HTERT RPE-1 (cell line): ENCODE data around the gene TAGLN.

Experiments used
- in situ Hi-C: fragments of 300-500 bp; cut with MboI; formaldehyde crosslinking; loops from 4 replicates; pipeline ENCODE4 v1.14.3; 2020; ENCODE audit warnings: low sequenced_read_pairs

TAGLN gene

GRCh38 chr11:117199053-117199915, at the start of gene TAGLN:
TAGLN (plus strand) TSS chr11:117199370; CDS start chr11:117203014, 3,644 bp downstream.
- in situ Hi-C loops: no loop called here

GRCh38 chr11:117152066-117152465, 47.1 kb upstream of the TAGLN start:
- in situ Hi-C loops: no loop called here

- in situ Hi-C loops: no loop called here
Measured at GRCh38 chr11:117154468-117154867, 44.7 kb upstream of the TAGLN start.

GRCh38 chr11:117157507-117157906, 41.7 kb upstream of the TAGLN start:
- in situ Hi-C loops: no loop called here

- in situ Hi-C loops: no loop called here
Measured at GRCh38 chr11:117159892-117160291, 39.3 kb upstream of the TAGLN start.

- in situ Hi-C loops: no loop called here
Measured at GRCh38 chr11:117160826-117161225, 38.3 kb upstream of the TAGLN start.

- in situ Hi-C loops: no loop called here
Measured at GRCh38 chr11:117166491-117166890, 32.7 kb upstream of the TAGLN start.

- in situ Hi-C loops: no loop called here
Measured at GRCh38 chr11:117169736-117170135, 29.4 kb upstream of the TAGLN start.

GRCh38 chr11:117170210-117170609, 29.0 kb upstream of the TAGLN start:
- in situ Hi-C loops: no loop called here

GRCh38 chr11:117171007-117171403, 28.2 kb upstream of the TAGLN start:
- in situ Hi-C loops: no loop called here

GRCh38 chr11:117171404-117172061, 27.6 kb upstream of the TAGLN start:
- in situ Hi-C loops: no loop called here

GRCh38 chr11:117172724-117173421, 26.3 kb upstream of the TAGLN start:
- in situ Hi-C loops: no loop called here

- in situ Hi-C loops: no loop called here
Measured at GRCh38 chr11:117175104-117175503, 24.1 kb upstream of the TAGLN start.

- in situ Hi-C loops: no loop called here
Measured at GRCh38 chr11:117175781-117176180, 23.4 kb upstream of the TAGLN start.

GRCh38 chr11:117176186-117176585, 23.0 kb upstream of the TAGLN start:
- in situ Hi-C loops: no loop called here

- in situ Hi-C loops: no loop called here
Measured at GRCh38 chr11:117177534-117178209, 21.5 kb upstream of the TAGLN start.

- in situ Hi-C loops: no loop called here
Measured at GRCh38 chr11:117178210-117179034, 20.7 kb upstream of the TAGLN start, which contains the start of gene SIDT2. SIDT2 (plus strand) TSS chr11:117178743; CDS start chr11:117179264, 521 bp downstream.

- in situ Hi-C loops: no loop called here
Measured at GRCh38 chr11:117179048-117179999, 19.8 kb upstream of the TAGLN start.

GRCh38 chr11:117180020-117180419, 19.1 kb upstream of the TAGLN start:
- in situ Hi-C loops: no loop called here
